Occipital lobe (tissue), 2 donors: ENCODE results near the gene ABL2. TPM values are rescaled to one million over a fixed set of nuclear protein-coding genes. Genes with fewer than 3 reads are reported as not detected.

Source experiments
- DNase-seq: peaks from one replicate; lab custom pipeline; 2025; lab: John Stamatoyannopoulos, UW
- total RNA-seq: library from RNA; depleted of rRNA; stranded (reverse); fragments of >200 nt; gene quantifications from one replicate; pipeline ENCODE4 v1.2.3, GENCODE V29; 2014

The ABL2 gene
- total RNA-seq, 1 donor from 2014 or later, result 36.5 TPM

DNA sequence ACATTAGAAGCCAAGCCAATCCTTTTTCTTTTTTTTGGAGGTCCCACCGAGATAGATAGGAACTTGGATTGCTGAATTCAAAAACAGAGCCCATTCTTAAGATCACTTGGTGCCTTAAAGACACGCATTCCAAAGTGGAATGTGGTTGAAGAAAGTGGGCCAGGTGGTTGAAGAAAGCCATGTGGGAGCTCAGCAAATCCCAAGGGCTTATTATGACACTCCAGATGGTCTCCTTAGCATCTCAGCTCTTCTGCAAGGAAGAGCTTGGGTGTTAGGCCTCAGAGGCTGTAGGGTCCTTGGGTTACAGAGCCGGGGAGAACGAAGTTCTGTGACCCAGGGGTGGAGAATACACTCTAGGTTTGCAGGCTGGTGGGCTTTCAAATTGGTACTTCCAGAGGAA, 134.1 kb downstream of the ABL2 start:
- no peak for DNase-seq

DNA sequence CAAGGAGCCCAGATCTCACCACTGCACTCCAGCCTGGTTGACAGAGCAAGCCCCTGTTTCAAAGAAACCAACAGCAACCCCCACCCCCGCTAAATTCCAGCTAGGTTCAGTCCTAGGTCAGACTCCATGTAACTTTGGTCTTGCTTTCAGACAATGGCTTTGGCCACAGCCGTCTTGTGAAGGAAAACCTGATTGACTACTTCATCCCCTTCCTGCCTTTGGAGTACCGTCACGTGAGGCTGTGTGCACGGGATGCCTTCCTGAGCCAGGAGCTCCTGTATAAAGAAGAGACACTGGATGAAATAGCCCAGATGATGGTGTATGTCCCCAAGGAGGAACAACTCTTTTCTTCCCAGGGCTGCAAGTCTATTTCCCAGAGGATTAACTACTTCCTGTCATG, 134.7 kb downstream of the ABL2 start:
- no peak for DNase-seq

DNA sequence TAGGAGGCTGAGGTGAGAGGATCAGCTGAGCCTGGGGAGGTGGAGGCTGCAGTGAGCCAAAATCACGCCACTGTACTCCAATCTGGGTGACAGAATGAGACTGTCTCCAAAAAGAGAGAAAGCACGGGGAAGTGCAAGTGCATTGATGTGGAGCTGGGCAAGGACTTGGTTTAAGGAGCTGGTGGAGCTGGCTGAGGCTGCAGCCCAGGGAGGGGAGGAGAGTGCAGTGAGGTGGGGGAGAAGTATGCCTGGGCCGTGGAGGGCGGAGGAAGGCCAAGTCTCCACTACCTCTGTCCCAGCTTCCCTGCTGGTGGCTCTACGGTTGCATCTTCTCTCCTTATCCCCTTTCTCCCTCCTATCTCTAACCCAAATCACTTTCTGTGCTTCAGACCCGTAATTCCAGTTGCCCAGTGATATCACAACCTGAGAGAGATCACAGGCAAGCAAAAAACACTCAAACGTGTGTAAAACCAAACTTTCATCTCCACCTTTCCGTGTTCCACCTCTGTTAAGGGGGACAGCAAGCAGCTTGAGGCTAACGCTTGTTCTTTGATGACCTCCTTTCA, 136.5 kb downstream of the ABL2 start:
- no peak for DNase-seq

DNA sequence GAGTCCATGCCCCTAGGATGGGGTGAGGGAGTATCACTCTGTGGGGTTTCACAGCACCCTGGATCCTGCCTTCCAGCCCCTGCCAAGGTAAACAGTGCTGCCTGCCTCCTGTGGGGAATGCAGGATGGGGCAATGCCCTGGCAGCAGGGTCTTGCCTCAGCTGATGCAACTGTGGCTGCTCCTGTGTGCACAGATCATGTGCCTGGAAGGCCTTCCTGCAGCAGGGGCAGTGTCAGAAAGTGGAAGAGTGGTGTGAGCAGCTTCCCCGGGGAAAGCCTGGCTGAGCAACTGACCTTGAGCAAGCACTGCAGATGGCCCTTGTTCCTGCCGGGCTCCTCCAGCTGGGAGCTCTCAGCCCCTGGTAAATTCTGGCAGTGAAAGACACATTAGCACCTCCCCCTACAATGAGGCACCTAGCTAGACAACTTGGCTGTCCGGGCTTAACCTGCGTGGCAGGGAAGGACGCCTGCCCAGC, 137.7 kb downstream of the ABL2 start:
- DNase-seq, result no peak

DNA sequence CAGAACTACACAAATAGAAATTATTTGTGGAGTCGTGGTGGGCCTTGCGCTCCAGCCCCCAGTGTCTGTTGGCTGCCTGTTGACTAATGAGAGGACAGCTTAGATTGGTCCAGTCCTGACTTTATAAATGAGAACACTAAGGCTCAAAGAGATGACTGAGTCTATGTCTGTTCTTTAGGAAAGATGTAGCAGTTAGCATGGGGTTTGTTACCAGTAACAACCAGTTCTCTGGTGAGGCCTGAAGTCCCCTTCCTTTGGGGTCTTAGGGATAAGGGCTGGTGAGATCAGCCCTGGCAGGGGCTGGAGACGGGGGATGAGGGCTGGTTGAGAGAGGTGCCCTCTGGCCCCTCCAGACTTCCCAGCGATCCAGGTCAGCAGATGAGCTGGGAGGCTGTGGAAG, 138.6 kb downstream of the ABL2 start:
- no peak for DNase-seq

DNA sequence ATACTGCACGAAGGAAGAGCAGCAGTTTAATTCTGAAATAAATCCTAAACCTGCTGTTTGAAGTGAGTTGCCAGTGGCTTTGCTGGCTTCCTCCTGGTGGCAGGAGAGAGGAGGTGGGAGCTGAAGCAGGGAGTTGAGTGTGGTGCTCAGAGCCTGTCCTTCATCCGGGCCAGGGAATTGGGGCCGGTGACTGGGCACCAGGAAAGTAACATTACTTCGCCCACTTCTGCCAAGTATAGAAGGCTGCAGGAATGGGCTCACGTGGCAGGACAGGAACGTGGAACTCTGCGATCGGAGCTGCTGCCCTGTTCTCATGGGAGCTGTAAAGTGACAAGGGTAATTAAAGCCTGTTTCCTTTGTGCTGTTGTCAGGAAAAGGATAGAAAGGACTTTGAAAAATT, 139.0 kb downstream of the ABL2 start:
- DNase-seq, result no peak

DNA sequence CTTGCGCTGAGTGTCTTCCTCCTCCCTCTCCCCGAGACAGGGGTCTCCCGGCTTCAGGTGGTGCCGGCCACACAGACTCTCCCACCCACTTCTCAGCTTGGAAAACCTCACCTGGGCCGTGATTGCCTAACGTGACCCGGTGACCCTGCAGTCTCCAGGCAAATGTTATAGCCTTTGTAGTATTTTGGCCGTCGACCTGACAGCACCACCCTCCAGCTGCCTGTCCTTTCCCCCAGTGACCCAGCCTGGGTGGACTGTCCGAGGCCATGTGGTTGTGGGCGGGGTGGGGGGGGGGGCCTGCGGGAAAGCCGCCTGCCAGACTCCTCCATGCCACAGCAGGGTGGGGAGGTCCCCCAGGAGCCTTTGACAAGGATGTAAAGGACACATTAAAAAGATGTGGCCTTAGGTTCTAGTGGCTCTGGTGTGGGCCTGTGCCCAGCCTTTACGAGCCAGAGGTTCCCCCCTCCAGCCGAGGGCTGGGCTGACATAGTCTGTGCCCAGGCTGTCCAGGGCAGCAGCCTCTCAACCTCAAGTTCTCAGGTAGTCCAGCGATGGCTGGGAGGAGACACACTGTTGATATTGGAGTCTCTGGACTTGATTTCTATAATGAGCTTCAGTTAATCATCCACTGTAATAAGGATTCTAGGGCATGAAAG, 139.5 kb downstream of the ABL2 start:
- no peak for DNase-seq

DNA sequence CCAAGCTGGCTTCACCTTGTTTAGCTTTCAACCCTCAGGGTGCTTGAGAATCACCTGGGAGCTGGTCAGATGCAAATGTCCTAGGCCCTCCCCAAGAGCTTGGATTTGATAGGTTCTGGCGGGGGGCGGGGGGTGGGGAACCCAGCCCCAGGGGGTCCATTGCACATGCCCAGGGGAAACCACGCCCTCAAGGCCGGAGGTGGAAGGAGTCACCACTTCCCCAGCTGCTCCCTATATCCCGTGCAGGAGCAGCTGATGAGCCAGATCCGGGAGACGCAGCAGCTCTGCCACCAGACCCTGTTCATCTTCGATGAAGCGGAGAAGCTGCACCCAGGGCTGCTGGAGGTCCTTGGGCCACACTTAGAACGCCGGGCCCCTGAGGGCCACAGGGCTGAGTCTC, 141.8 kb downstream of the ABL2 start:
- DNase-seq, result no peak

DNA sequence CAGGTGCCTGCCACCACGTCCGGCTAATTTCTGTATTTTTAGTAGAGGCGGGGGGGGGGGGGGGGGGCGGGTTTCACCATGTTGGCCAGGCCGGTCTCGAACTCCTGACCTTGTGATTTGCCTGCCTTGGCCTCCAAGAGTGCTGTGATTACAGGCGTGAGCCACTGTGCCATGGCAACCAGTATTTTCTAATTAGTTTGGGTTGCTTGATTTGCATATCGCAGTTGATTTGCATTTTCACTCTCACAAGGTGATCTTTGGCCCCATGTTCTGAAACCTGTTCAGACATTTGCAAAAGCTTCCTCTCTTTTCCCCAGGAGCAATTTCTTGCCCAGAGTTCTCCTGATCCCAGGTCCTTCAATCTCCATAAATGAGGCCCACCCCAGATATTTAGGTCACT, 145.9 kb downstream of the ABL2 start:
- no peak for DNase-seq

DNA sequence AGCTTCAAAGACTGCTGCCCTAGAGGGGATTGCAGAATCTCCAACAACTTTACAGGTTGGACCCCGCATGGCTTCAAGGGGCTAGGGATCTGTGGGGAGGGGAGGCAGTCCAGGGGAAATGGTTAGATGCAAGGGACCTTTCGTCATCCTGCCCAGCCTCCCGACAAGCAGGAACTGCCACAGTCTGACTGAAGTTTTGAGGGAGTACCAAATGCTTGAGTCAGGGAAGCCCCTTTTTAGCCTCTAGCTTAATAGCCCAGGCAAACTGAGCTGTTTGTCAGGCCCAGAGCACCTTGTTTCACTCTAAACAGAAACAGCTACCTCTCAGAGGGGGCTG, 146.5 kb downstream of the ABL2 start:
- no peak for DNase-seq

DNA sequence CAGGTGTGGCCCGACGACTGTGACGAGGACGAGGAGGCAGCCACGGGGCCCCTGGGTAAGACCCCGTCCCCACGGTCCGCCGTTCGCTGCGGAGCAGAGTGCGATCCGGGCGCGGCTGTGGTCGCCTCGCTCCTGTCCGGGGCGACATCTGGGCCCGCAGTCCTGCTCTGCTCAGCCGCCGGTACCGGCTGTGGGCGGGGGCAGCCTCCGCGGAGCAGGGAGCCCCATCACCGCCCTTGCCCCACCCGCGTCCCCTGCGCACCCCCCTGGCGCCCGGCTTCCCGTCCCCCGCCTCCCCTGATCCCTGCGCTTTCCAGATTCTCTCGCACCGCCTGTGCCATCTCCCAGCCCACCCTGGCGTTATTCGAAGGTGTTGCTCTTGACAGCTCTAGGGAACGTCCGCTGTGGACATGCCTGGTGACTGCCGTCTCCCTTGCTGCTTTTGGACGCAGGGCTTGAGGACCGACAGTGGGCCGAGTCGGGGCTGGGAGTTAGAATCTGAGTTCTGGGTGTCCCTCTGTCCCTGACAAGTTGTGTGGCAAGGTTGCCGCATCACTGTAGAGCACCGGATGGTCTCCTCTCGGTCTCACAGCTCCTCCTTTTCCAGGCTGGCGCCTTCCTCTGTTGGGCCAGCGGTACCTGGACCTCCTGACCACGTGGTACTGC, 147.0 kb downstream of the ABL2 start:
- DNase-seq, result peak; percentile 16

DNA sequence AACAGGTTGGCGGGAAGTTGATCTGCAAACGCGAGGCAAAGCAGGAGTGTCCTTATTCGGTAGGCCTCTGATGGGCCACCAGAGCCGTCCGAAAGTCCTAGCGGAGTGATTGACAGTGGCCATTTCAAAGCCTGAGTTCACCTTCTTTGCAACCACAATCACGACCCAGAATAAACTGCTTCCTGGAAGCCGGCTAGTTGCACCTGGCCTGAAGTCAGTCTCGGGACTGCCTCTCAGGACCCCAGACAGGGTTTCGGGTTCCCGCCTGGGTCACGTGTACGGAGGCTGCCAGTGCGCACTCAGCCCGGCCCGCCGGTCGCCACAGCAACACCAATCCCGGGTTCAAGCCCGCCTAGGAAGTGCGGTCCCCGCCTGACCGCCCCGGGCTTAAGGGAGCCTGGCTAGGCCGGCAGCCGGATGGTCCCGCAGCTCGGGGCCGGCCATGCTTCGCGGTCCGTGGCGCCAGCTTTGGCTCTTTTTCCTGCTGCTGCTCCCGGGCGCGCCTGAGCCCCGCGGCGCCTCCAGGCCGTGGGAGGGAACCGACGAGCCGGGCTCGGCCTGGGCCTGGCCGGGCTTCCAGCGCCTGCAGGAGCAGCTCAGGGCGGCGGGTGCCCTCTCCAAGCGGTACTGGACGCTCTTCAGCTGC, 147.7 kb downstream of the ABL2 start, which contains the start of gene TOR3A:
Gene TOR3A (plus strand): TSS at position 384 of the 646 bp plus-strand sequence. CDS start 59 bp downstream, at position 443.
- DNase-seq, result peak; percentile 91

DNA sequence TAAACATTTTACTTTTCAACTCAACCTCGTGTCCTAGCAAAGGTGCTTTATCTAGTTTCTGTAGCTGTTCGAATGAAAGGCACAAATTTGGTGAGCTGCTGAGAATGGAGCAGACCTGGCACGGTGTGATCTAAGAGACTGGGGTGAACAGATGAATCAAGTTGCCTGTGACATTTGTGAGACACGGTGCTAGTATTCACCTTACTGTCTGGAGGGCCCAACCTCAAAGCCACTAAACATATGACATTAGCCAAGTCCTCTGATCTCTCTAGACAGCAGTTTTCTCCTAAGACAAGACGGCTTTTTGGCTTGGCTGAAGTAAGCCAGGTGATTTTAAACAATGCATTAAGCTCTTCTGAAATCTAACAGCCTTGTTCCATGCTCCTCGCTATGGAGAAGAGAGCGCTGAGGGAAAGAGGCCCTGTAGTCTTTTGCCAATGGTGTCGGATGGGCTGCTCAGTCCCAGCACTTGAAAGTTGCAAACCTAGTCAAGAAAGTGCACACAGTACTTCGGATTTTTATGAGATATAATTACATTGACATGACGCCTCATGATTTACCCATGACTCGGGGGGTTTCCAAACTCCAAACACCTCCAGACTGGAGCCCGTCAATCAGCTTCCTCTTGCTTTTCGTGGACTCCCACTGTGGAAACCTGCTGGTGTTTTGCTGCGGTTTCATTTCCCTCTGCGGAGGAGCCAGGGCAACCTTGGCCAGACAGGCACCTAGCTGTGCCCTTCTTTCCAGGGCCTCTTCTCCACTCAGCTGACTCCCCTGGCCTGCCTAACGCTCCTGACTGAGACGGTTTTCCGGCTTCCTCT, 148.4 kb downstream of the ABL2 start:
- DNase-seq, result no peak

DNA sequence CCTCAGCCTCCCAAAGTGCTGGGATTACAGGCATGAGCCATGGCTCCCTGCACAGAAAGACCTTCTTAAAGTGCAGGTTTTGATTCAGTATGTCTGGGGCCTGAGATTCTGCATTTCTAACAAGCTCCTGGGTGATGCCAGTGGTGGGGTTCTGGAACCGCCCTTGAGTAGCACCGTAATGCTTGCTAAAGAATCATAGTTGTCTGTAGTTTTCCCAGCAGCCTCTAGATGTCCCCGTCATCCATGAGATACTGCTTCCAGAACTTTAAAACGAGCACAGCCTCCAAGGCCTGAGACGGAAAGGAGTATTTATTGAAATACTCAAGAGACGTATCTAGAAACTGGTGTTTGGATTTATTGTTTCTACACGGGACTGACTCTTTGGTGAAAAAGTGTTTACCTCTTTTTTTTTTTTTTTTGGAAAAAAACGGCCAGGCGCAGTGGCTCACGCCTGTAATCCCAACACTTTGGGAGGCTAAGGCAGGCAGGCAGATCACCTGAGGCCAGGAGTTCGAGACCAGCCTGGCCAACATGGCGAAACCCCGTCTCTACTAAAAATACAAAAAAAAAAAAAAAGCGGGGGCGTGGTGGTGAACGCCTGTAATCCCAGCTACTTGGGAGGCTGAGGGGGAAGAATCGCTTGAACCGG, 150.2 kb downstream of the ABL2 start:
- DNase-seq, result peak; percentile 30

DNA sequence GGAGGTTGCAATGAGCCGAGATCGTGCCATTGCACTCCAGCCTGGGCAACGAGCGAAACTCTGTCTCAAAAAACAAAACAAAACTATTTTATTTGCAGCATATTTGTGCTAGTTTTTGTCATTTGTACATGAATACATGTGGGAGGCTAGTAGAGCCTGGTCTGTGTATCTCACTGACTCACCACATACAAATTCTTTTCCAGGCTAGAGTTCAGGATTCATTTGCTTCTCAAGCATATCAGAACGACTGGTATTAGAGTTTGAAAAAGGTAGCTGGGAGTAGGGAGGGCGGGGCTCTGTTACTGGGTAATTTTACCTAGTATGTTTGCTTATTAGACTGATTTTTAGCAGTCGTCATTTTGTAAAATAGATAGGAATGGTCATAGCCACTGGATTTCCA, 152.1 kb downstream of the ABL2 start:
- DNase-seq, result no peak

DNA sequence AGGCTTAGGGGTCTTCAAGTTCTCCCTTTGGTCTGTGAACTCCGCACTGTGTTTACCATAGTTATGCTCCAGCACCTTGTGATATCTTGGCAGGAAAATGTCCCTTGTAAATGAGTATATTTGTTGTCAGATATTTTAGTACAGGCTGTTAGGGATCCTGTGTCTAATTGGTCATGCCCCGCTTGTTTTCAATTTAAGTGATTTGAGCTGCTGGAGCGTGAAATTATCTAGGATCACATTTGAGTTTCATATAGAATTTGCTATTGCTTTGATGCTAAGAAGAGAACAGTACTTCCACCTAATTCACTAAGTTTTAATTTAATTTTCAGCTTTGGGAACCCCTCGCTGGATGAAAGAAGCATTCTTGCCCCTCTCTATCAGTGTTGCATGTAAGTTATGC, 163.0 kb downstream of the ABL2 start:
- no peak for DNase-seq

DNA sequence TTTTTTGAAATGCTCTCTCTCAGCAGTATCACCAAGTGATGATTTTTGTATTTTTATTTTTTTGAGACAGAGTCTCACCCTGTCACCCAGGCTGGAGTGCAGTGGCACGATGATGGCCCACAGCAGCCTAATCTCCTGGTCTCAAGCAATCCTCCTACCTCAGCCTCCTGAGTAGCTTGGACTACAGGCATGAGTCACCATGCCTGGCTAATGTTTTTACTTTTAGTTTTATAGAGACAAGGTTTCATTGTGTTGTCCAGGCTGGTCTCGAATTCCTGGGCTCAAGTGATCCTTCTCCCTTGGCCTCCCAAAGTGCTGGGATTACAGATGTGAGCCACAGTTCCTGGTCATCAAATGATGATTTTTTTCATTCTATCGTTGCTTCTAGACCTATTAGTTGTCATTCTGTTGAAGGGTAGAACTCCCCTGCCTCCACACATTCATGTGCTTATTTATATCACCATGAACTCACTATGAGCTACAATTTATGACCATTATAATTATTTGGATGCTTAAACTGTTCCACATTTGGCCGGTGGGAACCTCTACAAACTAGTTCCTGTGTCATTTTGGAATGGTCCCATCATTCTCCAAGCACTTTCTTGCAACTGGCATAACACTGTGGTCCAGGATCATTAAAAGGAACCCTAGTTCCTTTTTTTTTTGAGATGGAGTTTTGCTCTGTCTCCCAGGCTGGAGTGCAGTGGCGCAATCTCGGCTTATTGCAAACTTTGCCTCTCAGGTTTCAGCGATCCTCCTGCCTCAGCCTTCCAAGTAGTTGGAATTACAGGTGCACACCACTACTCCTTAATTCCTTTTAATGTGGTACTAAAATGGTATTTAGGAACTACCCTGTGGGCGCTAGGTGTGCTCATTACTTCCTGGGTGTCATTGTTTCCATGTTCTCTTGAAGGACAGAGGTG, 167.9 kb downstream of the ABL2 start:
- DNase-seq, result no peak

DNA sequence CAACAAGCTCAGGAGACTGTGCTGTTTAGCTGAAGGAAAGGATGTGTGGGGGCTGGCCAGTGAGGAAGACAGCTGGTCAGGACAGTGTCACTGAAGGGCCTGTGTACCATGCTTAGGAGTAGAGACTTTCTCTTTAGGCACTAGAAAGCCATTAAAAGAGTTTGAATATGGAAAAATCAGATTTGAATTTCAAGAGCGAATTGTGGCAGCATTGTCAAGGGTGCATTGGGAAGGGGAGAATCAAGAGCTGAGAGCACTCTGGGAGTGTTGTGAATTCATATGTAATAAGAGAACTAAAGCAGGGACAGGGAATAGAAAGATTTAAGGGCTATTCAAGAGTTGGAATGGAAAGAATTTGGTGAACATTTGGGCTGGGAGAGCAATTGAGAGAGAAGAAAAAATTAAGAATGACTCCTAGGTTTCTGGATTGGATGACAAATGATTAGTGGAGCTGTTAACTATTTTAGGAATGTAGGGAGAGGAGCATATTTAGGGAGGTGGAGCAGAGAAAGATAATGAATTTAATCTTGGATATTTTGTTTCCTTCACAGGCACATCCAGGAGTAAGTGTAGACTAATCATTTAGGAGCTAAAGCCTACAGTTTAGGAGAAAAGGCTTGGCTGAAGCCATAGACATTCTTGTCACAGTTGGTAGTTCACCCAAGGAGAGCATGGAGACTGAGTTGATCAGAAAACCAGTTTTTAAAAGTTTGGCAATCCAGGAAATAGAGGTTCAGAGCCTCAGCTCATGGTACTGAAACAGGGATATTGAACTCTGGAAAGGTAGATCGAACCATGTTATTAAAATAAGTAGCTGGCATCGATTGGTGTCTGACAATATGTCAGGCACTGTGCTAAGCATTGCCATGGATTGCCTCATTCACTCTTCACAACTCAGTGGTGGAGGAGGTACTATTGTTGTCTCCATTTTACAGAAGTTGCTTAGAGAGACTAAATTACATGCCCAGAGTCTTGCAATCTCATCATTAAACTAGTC, 170.7 kb downstream of the ABL2 start:
- DNase-seq, result no peak

DNA sequence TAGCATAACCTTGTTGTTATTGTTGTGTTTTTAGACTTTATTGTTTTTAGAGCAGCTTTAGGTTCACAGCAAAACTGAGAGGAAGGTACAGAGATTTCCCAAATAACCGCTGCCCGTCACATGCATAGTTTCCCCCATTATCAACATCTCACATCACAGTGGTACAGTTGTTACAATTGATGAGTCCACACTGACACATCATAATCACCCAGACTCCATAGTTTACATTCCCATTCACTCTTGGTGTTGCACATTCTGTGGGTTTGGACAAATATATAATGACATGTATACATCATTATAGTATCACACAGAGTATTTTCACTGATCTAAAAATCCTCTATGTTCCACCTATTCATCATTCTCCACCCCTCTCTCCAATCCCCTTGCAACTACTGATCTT, 173.5 kb downstream of the ABL2 start:
- no peak for DNase-seq
